DMS79 treated with DMSO at 0.1 percent for 48 hours (cell line): Measurements from ENCODE around the gene CREM.
"Not testable (repeated sequence)": the region's sequence is repeated elsewhere in the genome, so short reads cannot be mapped to it uniquely, and the experiment has no call there.

Experiments
- DNase-seq: peaks from one replicate; lab custom pipeline; 2025; lab: John Stamatoyannopoulos, UW

Gene CREM

GRCh38 chr10:35126530-35127288 is at the start of gene CREM:
Gene CREM, plus strand, starts transcription at chr10:35126846. Its CDS starts 10,990 bp downstream, at chr10:35137836.
- DNase-seq: peak; percentile 82

GRCh38 chr10:35079265-35079664 is 47.4 kb upstream of the CREM start:
- DNase-seq: no peak

- DNase-seq: no peak
Measured at GRCh38 chr10:35079763-35080162, 46.9 kb upstream of the CREM start.

- not testable (repeated sequence) for DNase-seq
Measured at GRCh38 chr10:35080261-35080660, 46.4 kb upstream of the CREM start.

- no peak for DNase-seq
Measured at GRCh38 chr10:35083242-35083641, 43.4 kb upstream of the CREM start.

GRCh38 chr10:35089611-35090161 is 37.0 kb upstream of the CREM start:
- peak; percentile 15 for DNase-seq

GRCh38 chr10:35090162-35090954 is 36.3 kb upstream of the CREM start, which contains the start of gene CUL2:
Gene CUL2, minus strand, starts transcription at chr10:35090341. Its CDS starts 19,024 bp downstream, at chr10:35071317.
- peak; percentile 71 for DNase-seq

- no peak for DNase-seq
Measured at GRCh38 chr10:35091994-35092790, 34.5 kb upstream of the CREM start.

- DNase-seq: no peak
Measured at GRCh38 chr10:35092851-35093250, 33.8 kb upstream of the CREM start.

GRCh38 chr10:35096312-35096711 is 30.3 kb upstream of the CREM start:
- DNase-seq: no peak

- no peak for DNase-seq
Measured at GRCh38 chr10:35097510-35097909, 29.1 kb upstream of the CREM start.

GRCh38 chr10:35103882-35104281 is 22.8 kb upstream of the CREM start:
- DNase-seq: no peak

GRCh38 chr10:35112571-35112970 is 14.1 kb upstream of the CREM start:
- no peak for DNase-seq

GRCh38 chr10:35119378-35119777 is 7.3 kb upstream of the CREM start:
- DNase-seq: no peak

- DNase-seq: no peak
Measured at GRCh38 chr10:35124540-35124939, 2.1 kb upstream of the CREM start.

GRCh38 chr10:35126062-35126529 is 550 bp upstream of the CREM start:
- no peak for DNase-seq

GRCh38 chr10:35127289-35127891 is 744 bp downstream of the CREM start:
- DNase-seq: peak; percentile 3

GRCh38 chr10:35129185-35129674 is 2.6 kb downstream of the CREM start:
- no peak for DNase-seq

- no peak for DNase-seq
Measured at GRCh38 chr10:35130663-35131062, 4.0 kb downstream of the CREM start.

- DNase-seq: no peak
Measured at GRCh38 chr10:35132727-35133126, 6.1 kb downstream of the CREM start.

GRCh38 chr10:35133586-35133985 is 6.9 kb downstream of the CREM start:
- no peak for DNase-seq
